ENCODE measurements around the gene BNC1.

DNA sequence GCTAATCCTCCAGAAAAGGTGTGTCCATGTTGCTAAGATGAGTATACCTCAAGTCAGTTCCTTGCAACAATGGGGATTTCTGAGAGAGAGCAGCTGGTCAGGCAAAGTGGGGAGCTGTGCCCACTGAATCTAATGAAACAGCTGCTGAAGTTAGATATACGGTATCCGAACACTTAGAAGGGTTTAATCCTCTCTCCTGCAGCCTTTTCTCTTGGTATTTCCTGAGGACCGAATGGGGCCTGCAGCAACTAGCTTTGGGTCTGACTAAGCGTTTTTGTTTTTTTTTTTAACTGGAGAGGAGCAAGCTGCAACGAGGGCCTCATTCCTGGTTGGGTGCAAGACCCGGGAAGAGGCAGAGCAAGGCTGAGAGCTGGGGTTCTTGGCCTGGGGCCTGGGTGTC, 37.6 kb upstream of the BNC1 start:
- TF ChIP-seq, protein P1, sequence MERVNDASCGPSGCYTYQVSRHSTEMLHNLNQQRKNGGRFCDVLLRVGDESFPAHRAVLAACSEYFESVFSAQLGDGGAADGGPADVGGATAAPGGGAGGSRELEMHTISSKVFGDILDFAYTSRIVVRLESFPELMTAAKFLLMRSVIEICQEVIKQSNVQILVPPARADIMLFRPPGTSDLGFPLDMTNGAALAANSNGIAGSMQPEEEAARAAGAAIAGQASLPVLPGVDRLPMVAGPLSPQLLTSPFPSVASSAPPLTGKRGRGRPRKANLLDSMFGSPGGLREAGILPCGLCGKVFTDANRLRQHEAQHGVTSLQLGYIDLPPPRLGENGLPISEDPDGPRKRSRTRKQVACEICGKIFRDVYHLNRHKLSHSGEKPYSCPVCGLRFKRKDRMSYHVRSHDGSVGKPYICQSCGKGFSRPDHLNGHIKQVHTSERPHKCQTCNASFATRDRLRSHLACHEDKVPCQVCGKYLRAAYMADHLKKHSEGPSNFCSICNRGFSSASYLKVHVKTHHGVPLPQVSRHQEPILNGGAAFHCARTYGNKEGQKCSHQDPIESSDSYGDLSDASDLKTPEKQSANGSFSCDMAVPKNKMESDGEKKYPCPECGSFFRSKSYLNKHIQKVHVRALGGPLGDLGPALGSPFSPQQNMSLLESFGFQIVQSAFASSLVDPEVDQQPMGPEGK (CRISPR knock-in tag; IDR thresholded peaks at IDR 0.05; ENCODE audit: borderline replicate concordance): no peak
- TF ChIP-seq, protein P2, sequence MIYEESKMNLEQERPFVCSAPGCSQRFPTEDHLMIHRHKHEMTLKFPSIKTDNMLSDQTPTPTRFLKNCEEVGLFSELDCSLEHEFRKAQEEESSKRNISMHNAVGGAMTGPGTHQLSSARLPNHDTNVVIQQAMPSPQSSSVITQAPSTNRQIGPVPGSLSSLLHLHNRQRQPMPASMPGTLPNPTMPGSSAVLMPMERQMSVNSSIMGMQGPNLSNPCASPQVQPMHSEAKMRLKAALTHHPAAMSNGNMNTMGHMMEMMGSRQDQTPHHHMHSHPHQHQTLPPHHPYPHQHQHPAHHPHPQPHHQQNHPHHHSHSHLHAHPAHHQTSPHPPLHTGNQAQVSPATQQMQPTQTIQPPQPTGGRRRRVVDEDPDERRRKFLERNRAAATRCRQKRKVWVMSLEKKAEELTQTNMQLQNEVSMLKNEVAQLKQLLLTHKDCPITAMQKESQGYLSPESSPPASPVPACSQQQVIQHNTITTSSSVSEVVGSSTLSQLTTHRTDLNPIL (CRISPR knock-in tag; IDR thresholded peaks at IDR 0.05; ENCODE audit: low read depth): no peak
- TF ChIP-seq BACH2 (CRISPR knock-in tag; IDR thresholded peaks at IDR 0.05; ENCODE audit: borderline replicate concordance) (no peak), SNAI2 (CRISPR knock-in tag; IDR thresholded peaks at IDR 0.05) (no peak), ZNF70 (CRISPR knock-in tag; IDR thresholded peaks at IDR 0.05) (no peak), OSR1 (CRISPR knock-in tag; IDR thresholded peaks at IDR 0.05) (no peak), RARB (CRISPR knock-in tag; IDR thresholded peaks at IDR 0.05) (no peak), TCF4 (CRISPR knock-in tag; IDR thresholded peaks at IDR 0.05; ENCODE audit: borderline replicate concordance) (no peak), ZFP30 (CRISPR knock-in tag; IDR thresholded peaks at IDR 0.05) (no peak)
- TF ChIP-seq, protein P3, sequence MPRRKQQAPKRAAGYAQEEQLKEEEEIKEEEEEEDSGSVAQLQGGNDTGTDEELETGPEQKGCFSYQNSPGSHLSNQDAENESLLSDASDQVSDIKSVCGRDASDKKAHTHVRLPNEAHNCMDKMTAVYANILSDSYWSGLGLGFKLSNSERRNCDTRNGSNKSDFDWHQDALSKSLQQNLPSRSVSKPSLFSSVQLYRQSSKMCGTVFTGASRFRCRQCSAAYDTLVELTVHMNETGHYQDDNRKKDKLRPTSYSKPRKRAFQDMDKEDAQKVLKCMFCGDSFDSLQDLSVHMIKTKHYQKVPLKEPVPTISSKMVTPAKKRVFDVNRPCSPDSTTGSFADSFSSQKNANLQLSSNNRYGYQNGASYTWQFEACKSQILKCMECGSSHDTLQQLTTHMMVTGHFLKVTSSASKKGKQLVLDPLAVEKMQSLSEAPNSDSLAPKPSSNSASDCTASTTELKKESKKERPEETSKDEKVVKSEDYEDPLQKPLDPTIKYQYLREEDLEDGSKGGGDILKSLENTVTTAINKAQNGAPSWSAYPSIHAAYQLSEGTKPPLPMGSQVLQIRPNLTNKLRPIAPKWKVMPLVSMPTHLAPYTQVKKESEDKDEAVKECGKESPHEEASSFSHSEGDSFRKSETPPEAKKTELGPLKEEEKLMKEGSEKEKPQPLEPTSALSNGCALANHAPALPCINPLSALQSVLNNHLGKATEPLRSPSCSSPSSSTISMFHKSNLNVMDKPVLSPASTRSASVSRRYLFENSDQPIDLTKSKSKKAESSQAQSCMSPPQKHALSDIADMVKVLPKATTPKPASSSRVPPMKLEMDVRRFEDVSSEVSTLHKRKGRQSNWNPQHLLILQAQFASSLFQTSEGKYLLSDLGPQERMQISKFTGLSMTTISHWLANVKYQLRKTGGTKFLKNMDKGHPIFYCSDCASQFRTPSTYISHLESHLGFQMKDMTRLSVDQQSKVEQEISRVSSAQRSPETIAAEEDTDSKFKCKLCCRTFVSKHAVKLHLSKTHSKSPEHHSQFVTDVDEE (CRISPR knock-in tag; IDR thresholded peaks at IDR 0.05): no peak

All from SK-N-SH treated with all-trans-retinoic acid at 6 μM for 48 hours (cell line).